Measurements from ENCODE around the gene CNR2. TPM values are rescaled to one million over a fixed set of nuclear protein-coding genes. Genes with fewer than 3 reads are reported as not detected.

CNR2 gene
- total and polyA plus RNA-seq, 2 of the 4 experiments (the other 2 are of a cell fraction): not detected

GRCh38 chr1:23903754-23904153 is 9.4 kb downstream of the CNR2 start:
- H2BK5ac ChIP-seq (ENCODE audit: low read depth, low read length, poor library complexity, severe bottlenecking): no peak overlapping the region
- H3K14ac ChIP-seq (replicated peaks; ENCODE audit: low read depth, low read length): no peak overlapping the region
- H3K18ac ChIP-seq (ENCODE audit: low read depth, low read length): no peak overlapping the region
- H3K9ac ChIP-seq (ENCODE audit: low read depth, low read length): no peak overlapping the region
- CTCF ChIA-PET: interaction anchor here (0.6 kb wide), 1 partner anchor 121 kb away, joined by 3 read pairs; no protein-coding TSS in a partner anchor
- H2AFZ ChIP-seq (replicated peaks; ENCODE audit: low read length, poor library complexity): no peak overlapping the region
- H3K23ac ChIP-seq (ENCODE audit: low read depth, low read length): no peak overlapping the region
- no peak for ATAC-seq (ENCODE audit: low read depth)
- dilution Hi-C loops (cut with HindIII; ENCODE audit: low sequenced_read_pairs, unreplicated experiment) (no loop called here), in situ Hi-C loops (cut with MboI; ENCODE audit: low sequenced_read_pairs) (no loop called here), intact Hi-C loops (cut with micrococcal nuclease) (no loop called here)
- no peak overlapping the region for H2AK9ac ChIP-seq (replicated peaks; ENCODE audit: low read depth, low read length, poor library complexity)
- no peaks in the 10 kb centered on the region for H3K79me1 ChIP-seq (ENCODE audit: low read depth in 1 of 2, low read length in 2 of 2)
- DNase-seq: no peak
- H3K27me3 ChIP-seq (ENCODE audit: control insufficient read depth, insufficient read depth, low read length): peaks cover 64% of the 10 kb centered on the region
- no peak for TF ChIP-seq MAZ (IDR thresholded peaks at IDR 0.05; ENCODE audit: borderline replicate concordance, low read depth, low read length)
- no peak for TF ChIP-seq ELK1 (IDR thresholded peaks at IDR 0.05; ENCODE audit: borderline replicate concordance, low read depth, low read length)
- TF ChIP-seq CHD1 (IDR thresholded peaks at IDR 0.05; ENCODE audit: low read depth, low read length): no peak
- TF ChIP-seq FOS (IDR thresholded peaks at IDR 0.05; ENCODE audit: low read depth, low read length): no peak
- TF ChIP-seq RAD21 (IDR thresholded peaks at IDR 0.05; ENCODE audit: low read length): no peak
- no peak for TF ChIP-seq MXI1 (IDR thresholded peaks at IDR 0.05; ENCODE audit: borderline replicate concordance, low read depth, low read length)
- TF ChIP-seq POLR2A (IDR thresholded peaks at IDR 0.05; ENCODE audit: low read depth, low read length): no peak
- TF ChIP-seq CEBPB (IDR thresholded peaks at IDR 0.05; ENCODE audit: low read depth, low read length): no peak
- TF ChIP-seq NFE2L2 (IDR thresholded peaks at IDR 0.05; ENCODE audit: low read depth, low read length): no peak
- no peak for TF ChIP-seq USF2 (IDR thresholded peaks at IDR 0.05; ENCODE audit: low read depth, low read length)
- TF ChIP-seq RCOR1 (IDR thresholded peaks at IDR 0.05; ENCODE audit: insufficient replicate concordance, low read length): no peak
- TF ChIP-seq CTCF (conservative IDR thresholded peaks at IDR 0.05; ENCODE audit: low read depth, low read length): no peak
- no peak for TF ChIP-seq BHLHE40 (IDR thresholded peaks at IDR 0.05; ENCODE audit: low read depth, low read length)
- TF ChIP-seq SMC3 (IDR thresholded peaks at IDR 0.05; ENCODE audit: low read depth, low read length): no peak
- no peak for TF ChIP-seq MAFK (IDR thresholded peaks at IDR 0.05; ENCODE audit: low read depth, low read length)
- no peak for TF ChIP-seq RFX5 (IDR thresholded peaks at IDR 0.05; ENCODE audit: low read depth, low read length)
- no peak overlapping the region for H3K27ac ChIP-seq (ENCODE audit: insufficient read depth, low read length)
- no peaks in the 10 kb centered on the region for H3K4me1 ChIP-seq (ENCODE audit: control insufficient read depth, insufficient read depth, low read length)
- no peak overlapping the region for H2AK5ac ChIP-seq (ENCODE audit: low read depth, low read length)
- no peak overlapping the region for H2BK15ac ChIP-seq (ENCODE audit: low read depth, low read length)
- H4K8ac ChIP-seq (ENCODE audit: low read depth in 2 of 2, low read length in 2 of 2): no peak overlapping the region
- H2BK120ac ChIP-seq (ENCODE audit: low read depth, low read length): no peak overlapping the region
- POLR2A ChIA-PET (ENCODE audit: unreplicated experiment): no interaction called here
- no peak overlapping the region for H3K4me2 ChIP-seq (ENCODE audit: low read depth, low read length)
- H4K91ac ChIP-seq (ENCODE audit: insufficient read depth, low read depth, low read length): no peak overlapping the region
- no peak overlapping the region for H4K5ac ChIP-seq (ENCODE audit: low read depth, low read length)
- no peak overlapping the region for H3K56ac ChIP-seq (ENCODE audit: extremely low read depth, insufficient read depth, low read length)
- no peak overlapping the region for H3K4ac ChIP-seq (ENCODE audit: low read depth, low read length)
- no peak overlapping the region for H2BK20ac ChIP-seq (ENCODE audit: low read depth, low read length)
- no peaks in the 10 kb centered on the region for H4K20me1 ChIP-seq (ENCODE audit: insufficient read depth, low read length)
- BruUV-seq (replicated peaks): no TSS peak
- 30% methylated on average over 5 of the region's 6 CpGs; no CpG with 5 or more reads in 1 of the 2 experiments for WGBS, 2 experiments (ENCODE audit: extremely low coverage in 2 of 2, insufficient read length in 1 of 2)
- H3K36me3 ChIP-seq (ENCODE audit: control insufficient read depth, insufficient read depth, low read length): no peaks in the 10 kb centered on the region
- H3K4me3 ChIP-seq (ENCODE audit: insufficient read depth, low read depth, low read length): no peak overlapping the region
- no peaks in the 10 kb centered on the region for H3K9me1 ChIP-seq (ENCODE audit: insufficient read depth, low read length)
- peaks cover 7% of the 10 kb centered on the region; the same call in 1 of the 2 replicates for H3K9me3 ChIP-seq (ENCODE audit: control insufficient read depth, insufficient read depth, low read length)
